ENCODE results near the gene SUCNR1. TPM values are rescaled to one million over a fixed set of nuclear protein-coding genes. Genes with fewer than 3 reads are reported as not detected.
"Not testable (repeated sequence)": the region's sequence is repeated elsewhere in the genome, so short reads cannot be mapped to it uniquely, and the experiment has no call there.

Gene SUCNR1
- total RNA-seq, 4 donors from 2014 or later, result 0.64 to 1.5 (median 0.95) TPM

GRCh38 chr3:151890721-151891141 lies 17.3 kb downstream of the SUCNR1 start:
- intact Hi-C loops (cut with DNase I; ENCODE audit: low total_unique reads), result no loop called here
- TF ChIP-seq POLR2A (IDR thresholded peaks at IDR 0.05) (no peak), CTCF (IDR thresholded peaks at IDR 0.05) (no peak)

GRCh38 chr3:151891721-151892120 lies 18.3 kb downstream of the SUCNR1 start:
- H3K4me3 ChIP-seq (ENCODE audit: low read depth, poor library complexity, severe bottlenecking), result no peak overlapping the region
- TF ChIP-seq POLR2A (IDR thresholded peaks at IDR 0.05) (no peak), CTCF (IDR thresholded peaks at IDR 0.05) (no peak)
- WGBS, 2 donors, result 64 to 69% methylated on average over 5 of the region's 5 CpGs
- intact Hi-C loops (cut with DNase I; ENCODE audit: low total_unique reads), result no loop called here
- no peak for DNase-seq (ENCODE audit: low spot score in 2 of 2)

More at GRCh38 chr3:151890721-151891141, 17.3 kb downstream of the SUCNR1 start:
- WGBS, 2 donors, result 48 to 71% methylated on average over 4 of the region's 4 CpGs
- H3K4me3 ChIP-seq (ENCODE audit: low read depth, poor library complexity, severe bottlenecking), result no peak overlapping the region
- DNase-seq (ENCODE audit: low spot score in 2 of 2), result no peak

GRCh38 chr3:151894219-151894618 lies 20.8 kb downstream of the SUCNR1 start:
- H3K4me3 ChIP-seq (ENCODE audit: low read depth, poor library complexity, severe bottlenecking), result no peak overlapping the region
- intact Hi-C loops (cut with DNase I; ENCODE audit: low total_unique reads), result no loop called here
- TF ChIP-seq POLR2A (IDR thresholded peaks at IDR 0.05), result no peak
- TF ChIP-seq CTCF (IDR thresholded peaks at IDR 0.05), result no peak
- DNase-seq (ENCODE audit: low spot score in 2 of 2), result no peak

GRCh38 chr3:151895478-151896241 lies 22.2 kb downstream of the SUCNR1 start:
- no peak for DNase-seq (ENCODE audit: low spot score in 2 of 2)
- H3K4me3 ChIP-seq (ENCODE audit: low read depth, poor library complexity, severe bottlenecking), result no peak overlapping the region
- WGBS, 2 donors, result 52 to 53% methylated on average over 4 of the region's 4 CpGs
- intact Hi-C loops (cut with DNase I; ENCODE audit: low total_unique reads), result no loop called here
- TF ChIP-seq CTCF (IDR thresholded peaks at IDR 0.05) (no peak), POLR2A (IDR thresholded peaks at IDR 0.05) (no peak)

- H3K4me3 ChIP-seq (ENCODE audit: low read depth, poor library complexity, severe bottlenecking), result no peak overlapping the region
- DNase-seq (ENCODE audit: low spot score in 2 of 2), result no peak
- TF ChIP-seq CTCF (IDR thresholded peaks at IDR 0.05) (no peak), POLR2A (IDR thresholded peaks at IDR 0.05) (no peak)
- intact Hi-C loops (cut with DNase I; ENCODE audit: low total_unique reads), result no loop called here
- 45% methylated on average over 4 of the region's 4 CpGs for WGBS, 2 donors
Measured at GRCh38 chr3:151896246-151897012, 23.0 kb downstream of the SUCNR1 start.

- no CpG with 5 or more reads among the region's 1 CpG for WGBS, 2 donors
- intact Hi-C loops (cut with DNase I; ENCODE audit: low total_unique reads); DNase-seq (ENCODE audit: low spot score in 2 of 2); H3K4me3 ChIP-seq (ENCODE audit: low read depth, poor library complexity, severe bottlenecking): not testable (repeated sequence)
Measured at GRCh38 chr3:151898121-151898520, 24.7 kb downstream of the SUCNR1 start.

GRCh38 chr3:151898564-151899261 lies 25.3 kb downstream of the SUCNR1 start:
- intact Hi-C loops (cut with DNase I; ENCODE audit: low total_unique reads); DNase-seq (ENCODE audit: low spot score in 2 of 2); H3K4me3 ChIP-seq (ENCODE audit: low read depth, poor library complexity, severe bottlenecking): not testable (repeated sequence)
- WGBS, 2 donors, result 78% methylated on average over 3 of the region's 3 CpGs
